NCI-H1048 (cell line): Measurements from ENCODE around the gene CRISP2.

Source experiments
- DNase-seq: peaks from one replicate; lab custom pipeline; 2025; lab: John Stamatoyannopoulos, UW

CRISP2 gene

DNA sequence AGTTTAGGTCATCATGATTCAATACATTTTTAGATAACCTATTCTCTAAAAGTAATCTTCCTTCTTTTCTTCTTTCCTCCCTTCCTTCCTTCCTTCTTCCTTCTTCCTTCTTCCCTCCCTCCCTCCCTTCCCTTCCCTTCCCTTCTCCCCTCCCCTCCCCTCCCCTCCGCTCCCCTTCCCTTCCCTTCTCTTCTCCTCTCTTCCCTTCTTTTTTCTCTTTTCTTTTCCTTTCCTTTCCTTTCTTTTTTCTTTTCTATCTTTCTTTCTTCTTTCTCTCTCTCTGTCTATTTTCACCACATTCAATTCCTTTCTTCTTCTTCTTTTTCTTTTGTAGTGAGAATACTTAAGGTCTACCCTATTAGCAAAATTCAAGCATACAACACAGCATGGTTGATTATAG is 59.4 kb downstream of the CRISP2 start:
- no peak for DNase-seq

GRCh38 chr6:49653438-49653837 is 59.9 kb downstream of the CRISP2 start:
- DNase-seq: no peak

GRCh38 chr6:49651239-49651638 is 62.1 kb downstream of the CRISP2 start:
- DNase-seq: no peak

GRCh38 chr6:49649988-49650387 is 63.4 kb downstream of the CRISP2 start:
- no peak for DNase-seq

GRCh38 chr6:49648036-49648435 is 65.3 kb downstream of the CRISP2 start:
- DNase-seq: no peak

- DNase-seq: no peak
Measured at GRCh38 chr6:49647476-49647875, 65.9 kb downstream of the CRISP2 start.

GRCh38 chr6:49646942-49647341 is 66.4 kb downstream of the CRISP2 start:
- DNase-seq: no peak

- no peak for DNase-seq
Measured at GRCh38 chr6:49646130-49646824, 67.1 kb downstream of the CRISP2 start.

GRCh38 chr6:49645139-49645538 is 68.2 kb downstream of the CRISP2 start:
- DNase-seq: no peak
